ENCODE measurements around the gene CTLA4.

Gene CTLA4
- 50.4 to 94.4 (median 62.9) reads per million in 3 donors for total RNA-seq

DNA sequence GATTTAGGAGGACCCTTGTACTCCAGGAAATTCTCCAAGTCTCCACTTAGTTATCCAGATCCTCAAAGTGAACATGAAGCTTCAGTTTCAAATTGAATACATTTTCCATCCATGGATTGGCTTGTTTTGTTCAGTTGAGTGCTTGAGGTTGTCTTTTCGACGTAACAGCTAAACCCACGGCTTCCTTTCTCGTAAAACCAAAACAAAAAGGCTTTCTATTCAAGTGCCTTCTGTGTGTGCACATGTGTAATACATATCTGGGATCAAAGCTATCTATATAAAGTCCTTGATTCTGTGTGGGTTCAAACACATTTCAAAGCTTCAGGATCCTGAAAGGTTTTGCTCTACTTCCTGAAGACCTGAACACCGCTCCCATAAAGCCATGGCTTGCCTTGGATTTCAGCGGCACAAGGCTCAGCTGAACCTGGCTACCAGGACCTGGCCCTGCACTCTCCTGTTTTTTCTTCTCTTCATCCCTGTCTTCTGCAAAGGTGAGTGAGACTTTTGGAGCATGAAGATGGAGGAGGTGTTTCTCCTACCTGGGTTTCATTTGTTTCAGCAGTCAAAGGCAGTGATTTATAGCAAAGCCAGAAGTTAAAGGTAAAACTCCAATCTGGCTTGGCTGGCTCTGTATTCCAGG, at the start of gene CTLA4:
Gene CTLA4, plus strand, starts transcription at position 211 of the 640 bp plus-strand sequence. Its CDS starts 172 bp downstream, at position 383.
- Histone ChIP-seq H3K27ac (ENCODE audit: insufficient read depth, low read length, poor library complexity, severe bottlenecking) (peak within 1 kb of the TSS; percentile 76), H3K36me3 (ENCODE audit: control insufficient read depth, insufficient read depth, low read length) (no peaks in the 10 kb centered on the region), H3K4me3 (ENCODE audit: insufficient read depth, low read depth, low read length, poor library complexity, severe bottlenecking) (peak within 1 kb of the TSS; percentile 58), H3K4me1 (ENCODE audit: control insufficient read depth, insufficient read depth, low read length, poor library complexity, severe bottlenecking) (peaks cover 19% of the 10 kb centered on the region), H3K9me3 (ENCODE audit: control insufficient read depth, low read length) (no peaks in the 10 kb centered on the region), H3K27me3 (replicated peaks; ENCODE audit: control insufficient read depth, insufficient read depth, low read length, poor library complexity, severe bottlenecking) (no peaks in the 10 kb centered on the region)
- DNase-seq: no peak

DNA sequence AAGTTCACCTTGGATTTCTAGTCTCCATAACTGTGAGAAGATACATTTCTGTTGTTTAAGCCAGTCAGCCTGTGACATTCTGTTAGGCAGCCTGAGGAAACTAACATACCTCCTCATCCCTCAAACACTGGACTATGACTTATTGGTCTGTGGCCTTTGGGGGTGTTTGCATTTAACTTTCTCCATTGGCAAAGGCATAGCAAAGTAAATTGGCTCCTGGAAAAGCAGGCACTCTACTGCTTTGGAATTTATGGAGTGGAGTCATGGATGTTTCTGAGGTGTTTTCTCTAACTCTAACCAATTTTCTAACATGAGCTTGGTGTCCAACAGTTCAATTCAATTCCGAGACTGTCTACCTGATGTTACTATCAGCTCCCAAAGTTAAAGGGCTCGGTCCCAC, 48.9 kb upstream of the CTLA4 start:
- no peaks in the 10 kb centered on the region for H3K9me3 ChIP-seq (ENCODE audit: control insufficient read depth, low read length)
- H3K4me3 ChIP-seq (ENCODE audit: insufficient read depth, low read depth, low read length, poor library complexity, severe bottlenecking): no peak overlapping the region
- DNase-seq: no peak
- no peaks in the 10 kb centered on the region for H3K4me1 ChIP-seq (ENCODE audit: control insufficient read depth, insufficient read depth, low read length, poor library complexity, severe bottlenecking)
- no peak overlapping the region for H3K27ac ChIP-seq (ENCODE audit: insufficient read depth, low read length, poor library complexity, severe bottlenecking)
- no peaks in the 10 kb centered on the region for H3K36me3 ChIP-seq (ENCODE audit: control insufficient read depth, insufficient read depth, low read length)
- H3K27me3 ChIP-seq (replicated peaks; ENCODE audit: control insufficient read depth, insufficient read depth, low read length, poor library complexity, severe bottlenecking): no peaks in the 10 kb centered on the region

GRCh38 chr2:203819434-203820133, 48.0 kb upstream of the CTLA4 start:
- Histone ChIP-seq H3K36me3 (ENCODE audit: control insufficient read depth, insufficient read depth, low read length) (no peaks in the 10 kb centered on the region), H3K9me3 (ENCODE audit: control insufficient read depth, low read length) (no peaks in the 10 kb centered on the region), H3K4me1 (ENCODE audit: control insufficient read depth, insufficient read depth, low read length, poor library complexity, severe bottlenecking) (no peaks in the 10 kb centered on the region), H3K27me3 (replicated peaks; ENCODE audit: control insufficient read depth, insufficient read depth, low read length, poor library complexity, severe bottlenecking) (no peaks in the 10 kb centered on the region), H3K4me3 (ENCODE audit: insufficient read depth, low read depth, low read length, poor library complexity, severe bottlenecking) (no peak overlapping the region), H3K27ac (ENCODE audit: insufficient read depth, low read length, poor library complexity, severe bottlenecking) (no peak overlapping the region)
- no peak for DNase-seq

GRCh38 chr2:203820969-203821368, 46.6 kb upstream of the CTLA4 start:
- H3K27ac ChIP-seq (ENCODE audit: insufficient read depth, low read length, poor library complexity, severe bottlenecking): no peak overlapping the region
- DNase-seq: no peak
- no peaks in the 10 kb centered on the region for H3K27me3 ChIP-seq (replicated peaks; ENCODE audit: control insufficient read depth, insufficient read depth, low read length, poor library complexity, severe bottlenecking)
- no peak overlapping the region for H3K4me3 ChIP-seq (ENCODE audit: insufficient read depth, low read depth, low read length, poor library complexity, severe bottlenecking)
- H3K9me3 ChIP-seq (ENCODE audit: control insufficient read depth, low read length): no peaks in the 10 kb centered on the region
- no peaks in the 10 kb centered on the region for H3K4me1 ChIP-seq (ENCODE audit: control insufficient read depth, insufficient read depth, low read length, poor library complexity, severe bottlenecking)
- H3K36me3 ChIP-seq (ENCODE audit: control insufficient read depth, insufficient read depth, low read length): no peaks in the 10 kb centered on the region

DNA sequence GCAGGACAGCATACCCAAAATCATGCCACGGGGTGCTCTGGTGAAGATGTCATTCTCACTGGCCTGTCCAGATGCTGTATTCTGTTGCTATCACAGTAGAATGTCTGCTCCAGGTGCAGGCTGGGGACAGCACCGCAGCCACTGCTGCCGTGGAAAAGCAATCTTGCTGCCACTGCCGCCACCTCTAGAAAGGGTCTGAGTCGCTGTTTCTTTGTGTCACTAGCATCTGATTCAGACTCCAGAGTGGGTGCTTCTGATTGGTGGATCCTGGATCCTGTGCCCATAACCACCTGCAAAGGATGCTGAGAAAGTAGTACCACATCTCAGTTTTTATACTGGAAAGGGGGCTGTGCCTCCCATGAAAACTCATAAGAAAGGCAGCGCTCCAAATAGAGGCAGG, 45.3 kb upstream of the CTLA4 start:
- no peaks in the 10 kb centered on the region for H3K9me3 ChIP-seq (ENCODE audit: control insufficient read depth, low read length)
- no peak overlapping the region for H3K4me3 ChIP-seq (ENCODE audit: insufficient read depth, low read depth, low read length, poor library complexity, severe bottlenecking)
- H3K27me3 ChIP-seq (replicated peaks; ENCODE audit: control insufficient read depth, insufficient read depth, low read length, poor library complexity, severe bottlenecking): no peaks in the 10 kb centered on the region
- H3K36me3 ChIP-seq (ENCODE audit: control insufficient read depth, insufficient read depth, low read length): no peaks in the 10 kb centered on the region
- no peak overlapping the region for H3K27ac ChIP-seq (ENCODE audit: insufficient read depth, low read length, poor library complexity, severe bottlenecking)
- DNase-seq: no peak
- H3K4me1 ChIP-seq (ENCODE audit: control insufficient read depth, insufficient read depth, low read length, poor library complexity, severe bottlenecking): no peaks in the 10 kb centered on the region

DNA sequence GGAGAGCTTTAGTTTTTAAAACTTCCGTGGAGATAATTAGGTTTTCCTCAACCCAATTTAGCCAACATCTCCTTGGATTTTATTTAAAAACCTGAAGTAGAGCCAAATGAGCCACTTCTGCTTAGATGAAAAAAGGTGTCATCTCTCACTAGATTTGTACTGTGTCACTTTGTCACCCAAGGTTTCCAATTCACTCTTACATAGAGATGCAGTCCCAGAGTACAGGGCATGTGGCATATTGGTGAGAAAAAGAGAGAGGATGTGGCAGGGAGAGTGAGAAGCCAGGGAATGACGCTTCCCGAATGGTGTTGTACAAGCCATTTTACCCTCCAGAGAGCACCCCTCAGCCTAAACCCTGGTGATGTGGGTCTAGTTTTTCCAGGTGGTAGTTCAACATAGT, 44.4 kb upstream of the CTLA4 start:
- Histone ChIP-seq H3K4me1 (ENCODE audit: control insufficient read depth, insufficient read depth, low read length, poor library complexity, severe bottlenecking) (no peaks in the 10 kb centered on the region), H3K4me3 (ENCODE audit: insufficient read depth, low read depth, low read length, poor library complexity, severe bottlenecking) (no peak overlapping the region), H3K27me3 (replicated peaks; ENCODE audit: control insufficient read depth, insufficient read depth, low read length, poor library complexity, severe bottlenecking) (no peaks in the 10 kb centered on the region), H3K27ac (ENCODE audit: insufficient read depth, low read length, poor library complexity, severe bottlenecking) (no peak overlapping the region), H3K9me3 (ENCODE audit: control insufficient read depth, low read length) (no peaks in the 10 kb centered on the region), H3K36me3 (ENCODE audit: control insufficient read depth, insufficient read depth, low read length) (no peaks in the 10 kb centered on the region)
- DNase-seq: no peak

- no peaks in the 10 kb centered on the region for H3K27me3 ChIP-seq (replicated peaks; ENCODE audit: control insufficient read depth, insufficient read depth, low read length, poor library complexity, severe bottlenecking)
- H3K4me1 ChIP-seq (ENCODE audit: control insufficient read depth, insufficient read depth, low read length, poor library complexity, severe bottlenecking): no peaks in the 10 kb centered on the region
- H3K4me3 ChIP-seq (ENCODE audit: insufficient read depth, low read depth, low read length, poor library complexity, severe bottlenecking): no peak overlapping the region
- no peak for DNase-seq
- H3K9me3 ChIP-seq (ENCODE audit: control insufficient read depth, low read length): no peaks in the 10 kb centered on the region
- H3K36me3 ChIP-seq (ENCODE audit: control insufficient read depth, insufficient read depth, low read length): no peaks in the 10 kb centered on the region
- no peak overlapping the region for H3K27ac ChIP-seq (ENCODE audit: insufficient read depth, low read length, poor library complexity, severe bottlenecking)
These were observed 43.5 kb upstream of the CTLA4 start for GRCh38 chr2:203824057-203824456.

- Histone ChIP-seq H3K27ac (ENCODE audit: insufficient read depth, low read length, poor library complexity, severe bottlenecking) (no peak overlapping the region), H3K27me3 (replicated peaks; ENCODE audit: control insufficient read depth, insufficient read depth, low read length, poor library complexity, severe bottlenecking) (no peaks in the 10 kb centered on the region), H3K9me3 (ENCODE audit: control insufficient read depth, low read length) (no peaks in the 10 kb centered on the region), H3K36me3 (ENCODE audit: control insufficient read depth, insufficient read depth, low read length) (no peaks in the 10 kb centered on the region), H3K4me1 (ENCODE audit: control insufficient read depth, insufficient read depth, low read length, poor library complexity, severe bottlenecking) (no peaks in the 10 kb centered on the region), H3K4me3 (ENCODE audit: insufficient read depth, low read depth, low read length, poor library complexity, severe bottlenecking) (no peak overlapping the region)
- DNase-seq: no peak
These were observed 43.0 kb upstream of the CTLA4 start for GRCh38 chr2:203824603-203825002.

GRCh38 chr2:203826704-203827103, 40.9 kb upstream of the CTLA4 start:
- Histone ChIP-seq H3K9me3 (ENCODE audit: control insufficient read depth, low read length) (no peaks in the 10 kb centered on the region), H3K27ac (ENCODE audit: insufficient read depth, low read length, poor library complexity, severe bottlenecking) (no peak overlapping the region), H3K36me3 (ENCODE audit: control insufficient read depth, insufficient read depth, low read length) (no peaks in the 10 kb centered on the region), H3K4me3 (ENCODE audit: insufficient read depth, low read depth, low read length, poor library complexity, severe bottlenecking) (no peak overlapping the region), H3K27me3 (replicated peaks; ENCODE audit: control insufficient read depth, insufficient read depth, low read length, poor library complexity, severe bottlenecking) (no peaks in the 10 kb centered on the region), H3K4me1 (ENCODE audit: control insufficient read depth, insufficient read depth, low read length, poor library complexity, severe bottlenecking) (no peaks in the 10 kb centered on the region)
- DNase-seq: no peak

DNA sequence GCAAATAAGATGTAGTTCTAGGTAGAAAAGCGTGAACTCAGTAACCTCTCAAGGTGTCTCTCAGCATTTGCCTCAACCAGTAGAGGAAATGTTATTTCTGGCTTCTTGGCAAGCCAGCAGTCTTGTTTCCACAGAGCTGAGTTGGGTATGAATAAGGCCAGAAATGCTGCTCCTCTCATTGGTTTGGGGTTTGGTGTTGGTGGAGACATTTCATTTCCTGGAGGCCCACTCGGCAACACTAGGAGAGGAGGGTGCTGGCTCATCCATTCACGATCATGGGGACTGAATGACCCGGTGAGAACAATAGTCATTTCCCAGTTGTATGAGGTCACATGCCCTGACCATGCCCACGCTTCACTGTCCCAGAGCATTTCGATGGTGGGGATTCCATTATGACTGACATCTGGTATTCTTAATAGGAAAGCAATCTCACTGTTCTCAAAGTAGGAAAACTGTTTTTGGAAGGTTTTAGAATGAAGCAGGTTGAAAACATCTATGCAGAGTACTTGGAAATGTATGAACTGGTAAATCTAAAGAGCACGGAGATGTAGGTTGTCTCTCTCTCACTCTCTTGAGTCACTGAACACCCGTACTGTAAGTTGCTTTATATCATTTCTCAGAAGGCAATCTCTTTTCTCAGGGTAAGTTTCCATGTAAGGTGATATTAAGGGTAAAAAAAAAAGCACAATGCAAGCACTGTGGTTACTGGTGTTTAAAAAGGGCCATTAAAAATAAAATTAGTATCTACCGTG, 37.1 kb upstream of the CTLA4 start:
- H3K27ac ChIP-seq (ENCODE audit: insufficient read depth, low read length, poor library complexity, severe bottlenecking): no peak overlapping the region
- no peaks in the 10 kb centered on the region for H3K27me3 ChIP-seq (replicated peaks; ENCODE audit: control insufficient read depth, insufficient read depth, low read length, poor library complexity, severe bottlenecking)
- DNase-seq: no peak
- H3K36me3 ChIP-seq (ENCODE audit: control insufficient read depth, insufficient read depth, low read length): no peaks in the 10 kb centered on the region
- H3K4me3 ChIP-seq (ENCODE audit: insufficient read depth, low read depth, low read length, poor library complexity, severe bottlenecking): no peak overlapping the region
- no peaks in the 10 kb centered on the region for H3K4me1 ChIP-seq (ENCODE audit: control insufficient read depth, insufficient read depth, low read length, poor library complexity, severe bottlenecking)
- no peaks in the 10 kb centered on the region for H3K9me3 ChIP-seq (ENCODE audit: control insufficient read depth, low read length)
